ENCODE data around the gene RAD21L1. TPM values are rescaled to one million over a fixed set of nuclear protein-coding genes. Genes with fewer than 3 reads are reported as not detected.
A peak's percentile ranks its signal among the peaks of the same experiment; 100 is the strongest.

RAD21L1 gene
- total and polyA plus RNA-seq, 2 of the 8 experiments (the other 6 are each of a cell fraction or from before 2014, with no cell fraction given) = 0.06 to 0.26 TPM

- TF ChIP-seq KDM1A (IDR thresholded peaks at IDR 0.05; ENCODE audit: borderline replicate concordance, low read length) (peak; percentile 97), SUZ12 (IDR thresholded peaks at IDR 0.05; ENCODE audit: low read length) (no peak)
Observed at GRCh38 chr20:1265916-1266166, 40.0 kb downstream of the RAD21L1 start (continued).

Data from H1 (cell line).